Measurements from ENCODE around the gene EXOSC1.
"Not testable (repeated sequence)": the region's sequence is repeated elsewhere in the genome, so short reads cannot be mapped to it uniquely, and the experiment has no call there.

The EXOSC1 gene, protein sequence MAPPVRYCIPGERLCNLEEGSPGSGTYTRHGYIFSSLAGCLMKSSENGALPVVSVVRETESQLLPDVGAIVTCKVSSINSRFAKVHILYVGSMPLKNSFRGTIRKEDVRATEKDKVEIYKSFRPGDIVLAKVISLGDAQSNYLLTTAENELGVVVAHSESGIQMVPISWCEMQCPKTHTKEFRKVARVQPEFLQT

DNA sequence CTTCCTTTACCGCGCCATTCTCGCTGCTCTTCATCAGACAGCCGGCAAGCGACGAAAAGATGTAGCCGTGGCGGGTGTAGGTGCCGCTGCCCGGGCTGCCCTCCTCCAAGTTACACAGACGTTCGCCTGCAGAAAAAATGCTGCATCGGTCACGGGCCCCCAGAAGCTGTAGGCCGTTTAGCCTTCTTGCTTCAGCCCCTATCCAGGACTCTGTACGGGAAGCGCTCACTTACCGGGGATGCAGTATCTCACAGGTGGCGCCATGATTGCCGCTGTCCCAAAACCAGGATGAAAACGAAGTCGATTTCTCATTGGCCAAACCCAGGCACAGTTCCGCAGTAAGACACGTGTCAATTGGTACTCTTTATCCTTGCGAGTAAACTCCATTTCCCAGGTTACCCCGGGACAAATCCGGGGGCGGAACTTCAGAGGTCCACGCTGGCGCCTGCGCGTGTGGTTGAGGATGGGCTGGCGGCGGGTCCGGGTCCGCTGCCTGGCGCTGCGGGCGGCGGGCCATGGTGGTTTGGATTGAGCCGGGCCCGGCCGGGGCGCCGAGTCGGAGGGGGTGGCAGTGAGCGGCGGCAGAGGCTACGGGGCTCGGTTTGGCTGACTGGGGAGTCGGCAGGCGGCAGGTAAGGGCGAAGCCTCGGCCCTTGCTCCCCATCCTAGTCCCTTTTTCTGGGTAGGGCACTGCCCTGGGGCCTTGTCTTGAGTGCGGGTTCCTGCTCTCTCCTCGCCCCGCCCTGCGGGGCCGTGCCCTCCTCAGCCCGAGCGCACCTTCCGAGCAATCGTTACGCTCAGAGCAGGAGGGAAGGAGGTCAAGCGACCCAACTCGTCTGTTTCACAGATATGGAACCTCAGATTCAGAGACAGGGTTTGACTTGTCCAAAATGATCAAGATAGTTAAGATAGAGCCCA, at the start of gene EXOSC1, which contains the start of gene ZDHHC16:
Gene EXOSC1 (minus strand): TSS at position 285 of the 918 bp plus-strand sequence. CDS start 21 bp downstream, at position 264.
Gene ZDHHC16 (plus strand): TSS at position 454 of the 918 bp plus-strand sequence. CDS start 5,501 bp downstream, outside the sequence.
- peak; percentile 96 for DNase-seq (ENCODE audit: low read depth)

DNA sequence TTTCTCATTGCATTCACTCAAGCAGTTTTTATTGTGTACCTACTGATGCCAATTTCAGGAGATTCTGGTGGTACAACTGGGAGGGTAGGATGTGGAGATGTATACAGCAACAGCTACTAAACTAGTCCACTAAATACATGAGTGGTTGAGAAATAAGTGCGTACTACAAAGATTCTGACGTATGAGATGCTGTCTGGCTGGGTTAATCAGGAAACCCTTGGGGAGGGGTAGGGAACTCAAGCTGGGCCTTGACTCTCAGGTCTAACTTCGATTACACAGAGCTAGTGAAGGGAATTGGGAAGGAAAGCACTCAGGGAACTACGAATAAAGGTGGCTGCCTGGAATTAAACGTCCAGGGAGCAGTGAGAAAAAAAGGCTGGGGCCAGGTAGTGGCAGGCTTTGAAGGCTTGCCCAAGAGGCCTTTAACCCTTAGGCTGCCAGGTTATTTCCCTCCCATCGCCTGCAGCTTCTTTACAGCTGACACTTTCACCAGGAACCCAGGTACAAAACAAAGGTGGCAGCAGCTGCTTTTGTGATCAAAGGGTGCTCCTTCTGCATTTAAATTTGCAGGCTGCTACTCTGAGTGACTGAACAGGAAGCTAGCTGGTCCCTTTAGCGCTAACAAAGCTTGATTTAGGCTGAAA, 49.2 kb upstream of the EXOSC1 start:
- DNase-seq (ENCODE audit: low read depth) = peak; percentile 75

DNA sequence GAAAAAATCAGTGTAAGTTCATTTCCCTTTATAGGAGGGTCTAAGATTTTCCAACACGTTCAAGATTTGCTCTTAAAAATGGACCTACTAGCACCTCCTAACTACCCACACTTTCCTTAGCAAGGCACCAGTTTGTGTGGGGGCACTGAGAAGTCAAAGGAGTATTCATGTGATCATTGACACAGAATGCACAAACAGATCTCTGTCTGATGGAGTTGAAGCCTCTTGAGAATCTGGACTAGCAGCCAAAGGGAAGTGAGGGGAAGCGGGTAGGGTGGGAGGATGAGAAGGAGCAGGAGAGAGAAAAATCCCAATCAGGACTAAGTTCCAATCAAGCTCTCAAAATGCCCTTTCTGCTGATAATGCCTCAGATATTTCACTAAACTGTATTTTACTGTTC, 48.3 kb upstream of the EXOSC1 start:
- no peak for DNase-seq (ENCODE audit: low read depth)

DNA sequence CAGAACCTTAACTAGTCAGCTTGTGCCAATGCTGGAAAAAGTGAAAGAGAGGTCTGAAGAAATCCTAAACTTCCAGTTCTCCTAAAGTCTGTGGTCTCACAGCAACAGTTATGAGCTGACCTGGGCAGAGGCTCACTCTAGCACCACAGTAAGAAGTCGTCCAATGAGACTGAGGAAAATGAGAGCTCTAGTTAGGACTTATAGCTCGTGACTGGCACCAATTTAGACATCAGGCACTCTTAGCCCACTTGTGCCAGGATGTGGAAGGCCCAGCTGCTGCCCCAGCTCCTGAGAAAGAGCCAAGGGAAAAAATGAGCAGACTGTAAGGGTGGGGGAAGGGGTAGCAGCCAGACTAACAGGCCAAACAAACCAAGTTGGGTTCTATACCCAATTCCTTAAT, 44.8 kb upstream of the EXOSC1 start:
- DNase-seq (ENCODE audit: low read depth) = no peak

DNA sequence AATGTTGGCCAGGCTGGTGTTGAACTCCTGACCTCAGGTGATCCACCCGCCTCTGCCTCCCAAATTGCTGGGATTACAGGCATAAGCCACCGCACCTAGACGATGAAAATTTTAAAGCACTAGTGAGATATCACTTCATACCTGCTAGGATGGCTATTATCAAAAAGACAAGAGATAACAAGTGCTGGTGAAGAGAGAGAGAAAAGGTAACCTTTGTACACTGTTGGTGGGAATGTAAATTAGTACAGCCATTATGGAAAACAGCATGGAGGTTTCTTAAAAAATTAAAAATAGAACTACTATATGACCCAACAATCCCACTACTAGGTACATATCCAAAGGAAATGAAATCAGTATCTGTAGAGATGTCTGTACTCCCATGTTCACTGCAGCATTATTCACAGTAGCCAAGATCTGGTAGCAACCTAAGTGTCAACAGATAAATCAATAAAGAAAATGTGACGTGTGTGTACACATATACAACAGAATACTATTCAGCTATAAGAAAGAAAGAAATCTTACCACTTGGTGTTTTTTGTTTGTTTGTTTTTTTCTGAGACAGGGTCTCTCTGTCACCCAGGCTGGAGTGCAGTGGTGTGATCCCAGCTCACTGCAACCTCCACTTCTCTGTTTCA, 40.0 kb upstream of the EXOSC1 start:
- DNase-seq (ENCODE audit: low read depth) = no peak

DNA sequence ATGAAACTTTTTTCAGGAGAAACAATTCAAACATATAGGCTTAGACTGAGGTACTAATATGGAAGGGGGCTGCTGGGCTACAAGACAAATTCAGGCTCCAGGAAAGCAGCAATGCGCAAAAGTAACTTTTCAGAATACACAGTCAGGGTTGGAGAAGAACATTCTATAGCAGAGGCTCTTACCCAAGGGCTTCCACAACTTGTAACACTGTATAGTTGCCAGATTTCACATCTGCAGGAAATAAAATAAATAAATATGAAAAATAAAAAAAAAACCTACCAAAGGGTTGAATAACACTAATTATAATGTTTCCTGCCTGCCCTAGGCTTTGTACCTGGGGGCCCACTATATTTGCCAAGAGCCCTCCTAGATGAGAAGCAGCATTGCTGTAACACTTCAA, 38.1 kb upstream of the EXOSC1 start:
- no peak for DNase-seq (ENCODE audit: low read depth)

DNA sequence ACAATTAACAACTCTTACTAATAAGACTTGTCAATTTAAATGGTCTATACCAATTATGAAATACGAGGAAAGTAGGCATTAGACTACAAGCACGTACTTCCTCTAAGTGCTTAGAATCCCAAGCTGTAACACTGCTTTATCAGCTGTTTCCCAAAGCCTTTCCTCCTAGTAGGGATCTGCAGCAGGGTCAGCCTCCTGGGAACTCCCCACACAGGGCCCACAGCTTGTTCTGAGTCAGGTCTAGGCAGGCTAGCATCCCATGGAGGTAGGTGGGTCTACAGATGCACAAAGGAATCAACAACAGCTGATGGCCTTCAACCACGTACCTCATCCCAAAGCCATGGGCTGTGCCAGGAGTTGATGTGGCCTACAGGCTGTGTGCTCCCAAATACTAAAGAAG, 37.7 kb upstream of the EXOSC1 start:
- peak; percentile 53 for DNase-seq (ENCODE audit: low read depth)

DNA sequence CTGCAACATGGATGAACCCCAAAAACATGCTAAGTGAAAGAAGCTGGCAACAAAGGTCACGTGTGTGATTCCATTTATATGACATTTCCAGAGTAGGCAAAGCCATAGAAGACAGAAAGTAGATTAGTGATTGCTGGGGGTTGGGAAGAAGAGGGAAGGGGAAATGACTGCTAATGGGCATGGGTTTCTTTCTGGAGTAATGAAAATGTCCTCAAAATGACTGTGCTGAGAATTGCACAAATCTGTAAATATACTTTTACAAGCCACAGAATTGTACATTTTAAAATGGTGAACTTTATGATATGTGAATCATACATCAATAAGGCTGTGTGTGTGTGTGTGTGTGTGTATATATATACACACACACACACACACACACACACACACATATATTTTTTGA, 36.6 kb upstream of the EXOSC1 start:
- no peak for DNase-seq (ENCODE audit: low read depth)

DNA sequence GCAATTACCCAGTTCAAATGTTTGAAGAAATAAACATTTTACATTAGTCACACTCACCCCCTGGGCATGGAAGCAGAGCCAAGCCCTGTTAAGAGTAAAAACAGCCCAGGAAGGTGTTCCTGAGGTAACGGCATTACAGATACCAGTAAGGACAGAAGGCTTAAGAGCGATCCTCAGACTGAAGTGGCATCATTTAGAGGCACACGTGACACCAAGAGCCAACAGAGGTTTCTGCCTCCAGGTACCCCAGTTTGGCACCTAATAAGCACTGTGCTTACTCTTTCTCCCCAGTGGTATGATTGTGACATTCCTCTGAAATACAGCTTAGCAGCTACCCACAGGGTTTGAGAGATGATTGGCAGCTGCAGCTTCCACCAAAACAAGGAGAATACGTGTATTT, 35.3 kb upstream of the EXOSC1 start:
- no peak for DNase-seq (ENCODE audit: low read depth)

DNA sequence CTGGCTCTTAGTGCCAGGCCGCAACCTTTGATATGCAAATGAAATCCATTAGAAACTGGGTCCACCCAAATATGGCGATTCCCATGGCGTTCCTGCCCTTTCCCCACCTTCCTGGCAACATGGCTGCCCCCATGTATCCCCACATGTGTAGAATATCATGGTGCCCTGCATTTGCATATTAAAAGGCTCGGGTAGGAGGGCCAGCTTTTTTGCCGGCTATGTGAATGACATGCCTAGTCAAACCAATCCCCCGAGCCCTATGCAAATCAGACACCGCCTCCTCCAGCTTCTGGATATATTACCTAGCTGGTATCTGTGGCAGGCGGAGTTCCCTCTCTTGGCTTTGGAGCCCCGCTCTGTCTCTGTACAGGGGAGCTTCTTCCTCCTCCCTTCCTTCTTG, 34.1 kb upstream of the EXOSC1 start:
- no peak for DNase-seq (ENCODE audit: low read depth)

DNA sequence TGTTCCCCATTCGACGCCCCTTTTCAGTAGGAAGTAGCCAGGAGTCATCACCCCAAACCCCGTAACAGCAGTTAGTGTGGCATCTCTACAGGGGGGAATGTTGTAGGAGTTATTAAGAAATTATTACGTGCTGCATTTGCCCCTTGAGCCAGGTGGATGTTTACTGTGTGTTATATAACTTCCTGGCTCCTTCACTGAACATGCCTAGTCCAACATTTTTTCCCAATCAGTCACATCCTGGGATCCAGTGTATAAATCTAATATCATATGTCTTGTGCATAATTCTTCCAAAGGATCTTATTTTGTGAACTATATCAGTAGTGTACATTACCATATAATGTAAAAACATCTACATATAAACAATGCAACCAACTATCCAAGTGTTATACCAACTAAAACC, 33.6 kb upstream of the EXOSC1 start:
- DNase-seq (ENCODE audit: low read depth) = not testable (repeated sequence)

DNA sequence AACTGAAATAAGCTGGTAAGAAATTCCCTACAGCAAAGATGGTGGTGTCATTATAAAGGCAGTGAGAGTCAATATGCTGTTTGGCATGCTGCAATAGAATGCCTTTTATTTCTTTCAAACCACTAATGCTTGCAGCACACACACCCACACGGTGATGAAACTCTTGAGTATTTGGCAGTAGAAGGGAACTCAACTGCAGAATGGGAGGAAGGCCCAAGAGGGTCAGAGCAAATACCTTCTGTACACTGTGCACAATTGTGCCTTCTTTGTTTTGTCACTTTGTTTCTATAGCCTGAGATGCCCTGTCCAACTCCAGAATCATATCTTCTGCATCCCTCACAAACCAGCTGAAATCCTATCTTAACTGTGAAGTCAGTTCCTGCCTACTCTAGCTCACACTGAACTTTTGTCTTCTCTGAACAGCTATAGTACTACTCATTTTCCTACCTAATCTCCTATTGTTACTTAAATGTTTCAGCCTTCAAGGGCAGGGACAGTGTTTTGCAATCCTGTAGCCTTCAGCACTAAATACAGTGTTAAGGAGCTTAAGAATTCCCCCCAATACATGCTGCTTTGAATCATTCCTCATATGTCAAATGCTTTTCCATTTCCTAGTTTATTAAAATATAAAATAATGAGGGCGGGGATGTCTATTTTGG, 30.3 kb upstream of the EXOSC1 start:
- peak; percentile 89 for DNase-seq (ENCODE audit: low read depth)

DNA sequence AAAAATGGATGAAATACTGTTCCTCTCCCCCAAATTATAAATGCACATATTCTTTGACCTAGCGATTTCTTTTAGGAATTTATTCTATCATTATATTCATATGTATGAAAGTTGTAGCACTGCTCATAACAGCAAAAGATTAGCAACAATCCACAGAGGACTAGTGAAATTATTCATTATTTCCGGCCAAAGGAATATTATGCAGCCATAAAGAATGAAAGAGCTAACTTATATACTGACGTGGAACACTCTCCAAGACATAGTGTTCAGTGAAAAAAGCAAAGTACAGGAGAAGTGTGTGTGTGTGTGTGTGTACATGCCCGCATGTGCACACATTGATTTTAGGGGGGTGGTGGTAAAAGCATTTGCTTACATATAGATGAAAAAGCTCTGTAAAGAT, 29.1 kb upstream of the EXOSC1 start:
- no peak for DNase-seq (ENCODE audit: low read depth)

DNA sequence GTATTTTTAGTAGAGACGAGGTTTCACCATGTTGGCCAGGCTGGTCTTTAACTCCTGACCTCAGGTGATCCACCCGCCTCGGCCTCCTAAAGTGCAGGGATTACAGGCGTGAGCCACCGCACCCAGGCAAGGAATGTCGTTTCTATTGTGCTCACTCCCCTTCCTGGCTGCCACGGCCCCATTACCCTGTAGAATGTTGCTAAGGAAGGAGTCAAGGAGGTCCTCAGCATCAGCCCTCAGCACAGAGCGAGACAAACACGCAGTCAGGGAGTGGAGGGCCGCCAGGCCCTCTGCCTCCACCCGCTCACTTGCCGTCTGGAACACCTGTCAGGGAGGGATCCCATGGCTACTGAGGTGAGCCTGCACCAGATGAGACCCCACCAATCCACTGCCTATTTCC, 23.0 kb upstream of the EXOSC1 start:
- not testable (repeated sequence) for DNase-seq (ENCODE audit: low read depth)

DNA sequence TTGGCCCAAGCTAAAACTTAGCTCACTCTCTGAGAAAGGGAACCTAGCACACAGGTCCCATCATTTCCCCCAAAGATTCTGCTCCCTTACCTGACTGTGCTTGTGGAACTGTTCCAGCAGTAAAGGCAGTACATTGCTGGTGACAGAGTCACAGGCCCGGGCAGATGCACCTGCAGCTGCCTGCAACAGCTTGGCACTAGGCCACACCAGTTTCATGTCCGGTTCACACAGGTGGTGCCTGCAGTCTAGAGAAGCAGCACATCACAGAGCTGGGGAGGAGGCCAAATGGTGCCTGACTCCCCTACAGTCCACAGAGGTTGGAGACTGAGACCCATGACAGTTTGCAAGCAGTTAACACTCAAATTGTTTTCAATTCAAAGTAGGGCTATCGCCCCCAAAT, 22.4 kb upstream of the EXOSC1 start:
- DNase-seq (ENCODE audit: low read depth) = no peak

DNA sequence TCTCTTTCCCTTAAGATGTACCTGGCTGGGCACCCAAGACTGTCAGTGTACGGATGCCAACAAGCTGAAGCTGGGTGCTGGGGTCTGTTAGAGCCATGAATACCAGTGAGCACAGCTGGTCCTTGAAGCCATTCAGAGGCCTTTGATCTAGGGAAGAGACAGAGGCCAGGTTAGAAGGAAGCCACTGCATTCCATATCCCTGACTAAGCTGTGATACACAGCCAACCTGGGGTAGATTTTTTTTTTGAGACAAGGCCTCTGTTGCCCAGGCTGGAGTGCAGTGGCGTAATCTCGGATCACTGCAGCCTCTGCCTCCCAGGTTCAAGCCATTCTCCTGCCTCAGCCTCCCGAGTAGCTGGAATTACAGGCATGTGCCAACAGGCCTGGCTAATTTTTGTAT, 20.9 kb upstream of the EXOSC1 start:
- peak; percentile 28 for DNase-seq (ENCODE audit: low read depth)

DNA sequence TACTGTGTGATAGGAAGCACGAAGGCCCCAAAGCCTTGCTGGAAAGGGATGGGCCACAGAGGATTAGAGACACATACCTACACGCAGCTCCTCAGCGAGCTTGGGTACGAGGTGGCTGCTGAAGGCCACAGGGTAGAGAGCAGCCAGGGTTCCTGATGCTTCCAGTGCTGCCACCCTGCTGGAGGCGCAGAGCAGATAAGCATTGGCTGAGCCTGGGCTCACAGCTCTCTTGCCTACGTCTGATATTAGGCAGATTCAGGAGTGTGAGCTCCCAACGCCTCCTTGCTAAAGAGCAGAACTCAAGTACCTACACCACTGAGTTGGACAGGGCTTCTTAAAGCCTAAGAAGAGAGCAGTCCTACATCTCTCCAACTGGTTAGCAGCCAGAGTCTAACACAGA, 20.2 kb upstream of the EXOSC1 start:
- DNase-seq (ENCODE audit: low read depth) = no peak

DNA sequence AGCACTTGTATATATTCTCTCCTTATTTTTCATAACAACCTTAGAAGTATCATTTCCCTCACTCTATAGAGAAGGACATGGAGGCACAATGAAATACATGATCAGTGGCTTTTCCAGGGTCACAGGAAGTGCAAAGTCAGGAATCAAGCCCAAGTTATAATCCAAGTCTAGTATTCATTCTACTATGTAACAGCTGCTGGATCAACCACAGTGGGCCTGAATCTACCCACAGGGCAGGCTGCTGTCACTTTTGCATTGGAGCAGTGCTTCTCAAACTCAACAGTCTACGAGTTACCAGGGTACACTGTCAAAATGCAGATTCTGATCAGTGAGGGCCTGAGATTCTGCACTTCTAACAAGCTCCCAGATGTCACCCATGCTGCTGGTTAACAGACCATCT, 18.4 kb upstream of the EXOSC1 start:
- no peak for DNase-seq (ENCODE audit: low read depth)

DNA sequence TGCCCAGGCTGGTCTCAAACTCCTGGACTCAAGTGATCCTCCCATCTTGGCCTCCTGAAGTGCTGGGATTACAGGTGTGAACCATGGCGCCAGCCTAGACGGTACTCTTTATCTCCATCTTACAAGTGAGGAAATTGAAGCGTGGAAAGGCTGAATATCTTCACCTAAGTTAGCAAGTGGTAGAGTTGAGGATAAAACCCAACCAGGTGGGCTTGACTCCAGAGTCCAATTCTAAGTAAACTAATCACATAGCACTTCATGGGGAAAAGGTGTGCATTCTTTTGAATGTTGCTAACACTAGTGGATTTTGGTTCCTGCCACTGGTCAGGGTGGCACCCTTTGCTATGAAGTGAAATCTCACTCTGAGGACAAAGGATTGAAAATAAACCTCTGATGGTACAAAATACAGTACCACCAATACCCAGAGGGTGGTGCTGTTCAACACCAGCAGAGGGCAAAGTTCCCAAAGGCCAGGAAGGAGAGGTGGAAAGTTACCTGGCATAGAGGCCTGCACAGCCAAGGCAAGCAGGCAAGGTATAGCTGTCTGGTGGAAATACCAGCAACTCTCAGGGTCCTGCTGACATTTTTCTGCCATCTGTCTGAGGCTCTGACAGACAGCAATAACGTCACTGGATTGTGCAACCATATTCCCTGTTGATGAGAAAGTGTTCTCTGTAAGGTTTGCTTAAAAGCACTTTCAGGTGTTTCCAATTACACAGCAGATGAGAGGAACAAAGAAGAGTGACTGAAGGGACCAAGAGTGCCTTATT, 17.7 kb upstream of the EXOSC1 start:
- peak; percentile 63 for DNase-seq (ENCODE audit: low read depth)

DNA sequence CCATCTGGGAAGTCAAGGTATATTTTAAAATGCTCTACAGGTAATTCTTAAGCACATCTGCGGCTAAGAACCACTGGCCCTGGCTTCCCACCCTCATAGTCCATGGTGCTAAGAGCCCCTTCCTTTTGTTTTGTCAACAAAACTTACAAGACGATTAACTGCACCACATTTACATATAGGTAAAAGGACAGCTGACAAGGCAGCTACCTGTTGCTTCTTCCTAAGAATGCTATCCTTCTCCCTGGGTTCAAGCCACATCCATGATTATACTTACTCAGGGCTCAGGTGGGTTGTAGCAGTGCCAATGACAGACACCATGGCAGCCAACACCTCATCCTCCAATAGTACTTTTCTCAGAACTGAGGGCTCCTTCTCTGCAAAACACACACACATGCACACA, 16.5 kb upstream of the EXOSC1 start:
- no peak for DNase-seq (ENCODE audit: low read depth)

DNA sequence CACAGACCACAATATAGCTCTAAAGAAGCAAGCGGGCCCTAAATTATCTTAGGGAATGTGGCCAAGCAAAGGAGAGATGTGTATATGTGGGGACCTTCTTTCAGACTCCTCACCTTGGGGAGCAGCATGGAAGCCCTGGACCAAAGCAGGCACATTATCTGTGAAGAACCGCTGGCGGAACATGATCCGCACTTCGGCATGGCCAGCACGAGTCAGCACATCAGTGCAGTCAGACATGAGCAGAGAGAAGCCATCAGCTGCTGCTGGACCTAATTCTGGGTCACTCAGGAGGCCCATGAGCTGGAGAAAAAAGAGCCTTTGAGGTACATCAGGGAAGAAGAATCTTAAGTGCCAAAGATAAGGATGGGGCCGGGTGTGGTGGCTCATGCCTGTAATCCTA, 14.1 kb upstream of the EXOSC1 start:
- DNase-seq (ENCODE audit: low read depth) = no peak
